Keratinocyte (primary cell): ENCODE data around the gene TXNRD2. TPM values are rescaled to one million over a fixed set of nuclear protein-coding genes. Genes with fewer than 3 reads are reported as not detected.

ENCODE experiments used
- DNase-seq: peaks from one replicate; pipeline ENCODE4 v3.0.0-alpha.2; 2011; ENCODE audit warnings: low read depth, missing footprints, low spot score
- FAIRE-seq: peaks from 2 replicates; lab custom pipeline; 2011; peaks lifted over from hg19 to GRCh38; lab: Jason Lieb, UNC
- H2AFZ ChIP-seq: 2 replicates; pipeline ENCODE4 v1.6.0; 2012; ENCODE audit warnings: low read length, control low read depth, inconsistent platforms; ENCODE audit not compliant: control insufficient read depth
- H3K27ac ChIP-seq: 2 replicates; pipeline ENCODE4 v1.5.1; 2011; ENCODE audit warnings: low read length; ENCODE audit not compliant: control insufficient read depth, insufficient read depth
- H3K27me3 ChIP-seq: 3 replicates; pipeline ENCODE4 v1.6.0; 2011; ENCODE audit warnings: low read length; ENCODE audit not compliant: control insufficient read depth, insufficient read depth; ENCODE audit errors: extremely low read depth
- H3K36me3 ChIP-seq, 2 experiments: 2 replicates in 1 of 2; 3 replicates in 1 of 2; pipeline ENCODE4 v1.5.1; 2011; ENCODE audit warnings: low read length in 2 of 2, mild to moderate bottlenecking in 1 of 2; ENCODE audit not compliant: control insufficient read depth in 2 of 2, insufficient read depth in 2 of 2; ENCODE audit errors: extremely low read depth in 1 of 2
- H3K4me1 ChIP-seq: 3 replicates; pipeline ENCODE4 v1.5.1; 2011; ENCODE audit warnings: low read length; ENCODE audit not compliant: control insufficient read depth, insufficient read depth; ENCODE audit errors: extremely low read depth
- H3K4me2 ChIP-seq: 3 replicates; pipeline ENCODE4 v1.6.0; 2011; ENCODE audit warnings: low read depth, low read length; ENCODE audit not compliant: control insufficient read depth, insufficient read depth; ENCODE audit errors: extremely low read depth
- H3K4me3 ChIP-seq, 3 experiments: fragments of 200-600 bp in 1 of 3; sonication (generic) in 1 of 3; 2 replicates in 2 of 3; 3 replicates in 1 of 3; pipeline ENCODE4 v1.5.1; 2011 to 2016; ENCODE audit warnings: low read length in 3 of 3, mild to moderate bottlenecking in 3 of 3, control low read depth in 2 of 3, inconsistent platforms in 1 of 3, low read depth in 1 of 3, mixed read lengths in 1 of 3, mixed run types in 1 of 3, moderate library complexity in 1 of 3; ENCODE audit not compliant: control insufficient read depth in 2 of 3, insufficient read depth in 2 of 3; ENCODE audit errors: extremely low read depth in 1 of 3
- H3K79me2 ChIP-seq: 2 replicates; pipeline ENCODE4 v1.6.0; 2012; ENCODE audit warnings: low read length; ENCODE audit not compliant: control insufficient read depth, insufficient read depth
- H3K9ac ChIP-seq: 3 replicates; pipeline ENCODE4 v1.6.0; 2011; ENCODE audit warnings: low read length; ENCODE audit not compliant: control insufficient read depth, insufficient read depth; ENCODE audit errors: extremely low read depth
- H3K9me1 ChIP-seq: 3 replicates; pipeline ENCODE4 v1.6.0; 2011; ENCODE audit warnings: low read length; ENCODE audit not compliant: control insufficient read depth, insufficient read depth; ENCODE audit errors: extremely low read depth
- H3K9me3 ChIP-seq: 2 replicates; pipeline ENCODE4 v1.5.1; 2012; ENCODE audit warnings: low read depth, low read length; ENCODE audit not compliant: control insufficient read depth
- H4K20me1 ChIP-seq: 3 replicates; pipeline ENCODE4 v1.6.0; 2011; ENCODE audit warnings: low read length; ENCODE audit not compliant: control insufficient read depth, insufficient read depth; ENCODE audit errors: extremely low read depth
- CTCF ChIP-seq, 3 experiments: IDR thresholded peaks in 1 of 3; conservative IDR thresholded peaks in 1 of 3; optimal IDR thresholded peaks in 1 of 3; 2 replicates in 2 of 3; 3 replicates in 1 of 3; pipeline versions ENCODE3 to v1.5.1; 2011; ENCODE audit warnings: low read length in 3 of 3, mild to moderate bottlenecking in 3 of 3, moderate library complexity in 2 of 3, control low read depth in 1 of 3, inconsistent platforms in 1 of 3; ENCODE audit not compliant: insufficient read depth in 2 of 3; ENCODE audit errors: extremely low read depth in 1 of 3
- EZH2 ChIP-seq: IDR thresholded peaks from one replicate; pipeline ENCODE4 v1.6.1; 2012; ENCODE audit warnings: inconsistent platforms, mild to moderate bottlenecking, low read length, moderate library complexity
- dilution Hi-C: fragments of 300-500 bp; cut with MboI; formaldehyde crosslinking; loops from one replicate; pipeline ENCODE4 v1.7.0; 2020; ENCODE audit warnings: low sequenced_read_pairs; ENCODE audit not compliant: extremely low pct_ligation_motif_present
- polyA plus RNA-seq, 5 experiments: library from polyadenylated mRNA; depleted of rRNA in 3 of 5; stranded (reverse) in 3 of 5; stranded (forward) in 1 of 5; unstranded in 1 of 5; fragments of >200 nt; gene quantifications; 1 replicate in 1 of 5; 2 replicates in 3 of 5; 3 replicates in 1 of 5; pipeline versions ENCODE4 v1.2.1 to v1.2.3, GENCODE V29; 2011 to 2012; ENCODE audit warnings: missing spikeins in 2 of 5, low read depth in 1 of 5, low replicate concordance in 1 of 5

Gene TXNRD2
- polyA plus RNA-seq, 1 donor (not counting 4 experiments of a cell fraction or from before 2014, with no cell fraction given), result 16.0 TPM

GRCh38 chr22:19847345-19847632 is 94.3 kb downstream of the TXNRD2 start:
- H4K20me1 ChIP-seq, result peaks cover 3% of the 10 kb centered on the region
- no peak overlapping the region for H3K4me2 ChIP-seq
- H3K79me2 ChIP-seq, result peaks cover 22% of the 10 kb centered on the region
- H3K9me1 ChIP-seq, result peaks cover 2% of the 10 kb centered on the region
- H3K27me3 ChIP-seq, result no peaks in the 10 kb centered on the region
- no peaks in the 10 kb centered on the region for H3K9me3 ChIP-seq
- no peak overlapping the region for H3K27ac ChIP-seq
- peaks cover 62% of the 10 kb centered on the region for H3K4me1 ChIP-seq
- no peak overlapping the region for H3K9ac ChIP-seq
- no peak overlapping the region for H2AFZ ChIP-seq
- no peak overlapping the region for H3K4me3 ChIP-seq
- DNase-seq (no peak), FAIRE-seq (no peak)
- dilution Hi-C loops, result no loop called here
- no peak for TF ChIP-seq CTCF (optimal IDR thresholded peaks at IDR 0.05 in 1 of 3, IDR thresholded peaks at IDR 0.05 in 1 of 3, conservative IDR thresholded peaks at IDR 0.05 in 1 of 3; ENCODE audit: extremely low read depth in 1 of 3, insufficient read depth in 2 of 3, low read length in 3 of 3)
- no peak for TF ChIP-seq EZH2
- H3K36me3 ChIP-seq, result peaks cover 14 to 27% of the 10 kb centered on the region in 2 experiments

- dilution Hi-C loops, result no loop called here
- no peak overlapping the region for H3K9ac ChIP-seq
- DNase-seq, result no peak
- H3K4me2 ChIP-seq, result no peak overlapping the region
- H4K20me1 ChIP-seq, result no peaks in the 10 kb centered on the region
- no peak overlapping the region for H2AFZ ChIP-seq
- no peak overlapping the region for H3K27ac ChIP-seq
- no peaks in the 10 kb centered on the region for H3K9me3 ChIP-seq
- H3K27me3 ChIP-seq, result no peaks in the 10 kb centered on the region
- TF ChIP-seq EZH2 (no peak), CTCF (optimal IDR thresholded peaks at IDR 0.05 in 1 of 3, IDR thresholded peaks at IDR 0.05 in 1 of 3, conservative IDR thresholded peaks at IDR 0.05 in 1 of 3; ENCODE audit: extremely low read depth in 1 of 3, insufficient read depth in 2 of 3, low read length in 3 of 3) (no peak)
- no peak for FAIRE-seq
- H3K4me3 ChIP-seq, result no peak overlapping the region
- H3K9me1 ChIP-seq, result peaks cover 2% of the 10 kb centered on the region
- peaks cover 17% of the 10 kb centered on the region for H3K79me2 ChIP-seq
- H3K36me3 ChIP-seq, result peaks cover 12 to 24% of the 10 kb centered on the region in 2 experiments
- H3K4me1 ChIP-seq, result peaks cover 56% of the 10 kb centered on the region
Observed at GRCh38 chr22:19846620-19847344, 94.8 kb downstream of the TXNRD2 start.
